ENCODE data around the gene ISOC2.

DNA sequence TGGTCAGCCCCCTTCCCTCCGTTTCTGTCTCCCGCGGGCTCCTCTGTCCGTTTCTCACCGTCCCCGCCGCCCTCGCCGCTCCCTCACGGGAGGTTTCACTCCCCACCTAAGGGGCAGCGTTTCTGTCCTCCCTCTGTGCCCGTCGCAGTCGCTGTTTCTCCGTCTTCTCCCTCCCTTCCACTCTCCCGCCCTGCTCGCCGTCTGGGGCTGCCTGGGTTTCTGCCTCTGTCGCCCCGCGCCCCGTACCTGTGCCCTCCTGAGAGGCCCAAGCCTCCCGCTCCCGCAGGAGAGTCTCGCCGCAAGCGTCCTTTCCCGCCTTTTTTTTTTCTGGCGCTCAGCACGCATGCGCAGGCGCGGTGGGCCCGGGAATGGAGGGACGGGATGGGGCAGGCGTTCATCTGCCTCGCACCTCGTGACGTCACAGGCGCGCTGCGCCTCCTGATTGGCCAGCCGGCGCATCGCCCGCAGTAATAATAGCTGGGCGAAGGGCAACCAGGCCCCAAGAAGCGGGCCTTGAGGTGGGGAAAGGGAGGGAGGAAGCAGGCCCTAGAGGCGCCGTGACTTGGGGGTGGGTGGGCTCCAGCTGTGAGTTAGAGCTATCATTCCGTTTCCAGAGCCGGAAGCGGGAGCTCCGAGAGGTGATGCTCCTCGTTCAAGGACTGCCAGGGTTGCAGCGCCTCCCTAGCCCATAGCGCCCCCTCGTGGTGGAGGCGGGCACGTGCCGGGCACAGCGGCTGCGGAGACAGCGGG, 42.2 kb upstream of the ISOC2 start:
- TF ChIP-seq, protein P1, sequence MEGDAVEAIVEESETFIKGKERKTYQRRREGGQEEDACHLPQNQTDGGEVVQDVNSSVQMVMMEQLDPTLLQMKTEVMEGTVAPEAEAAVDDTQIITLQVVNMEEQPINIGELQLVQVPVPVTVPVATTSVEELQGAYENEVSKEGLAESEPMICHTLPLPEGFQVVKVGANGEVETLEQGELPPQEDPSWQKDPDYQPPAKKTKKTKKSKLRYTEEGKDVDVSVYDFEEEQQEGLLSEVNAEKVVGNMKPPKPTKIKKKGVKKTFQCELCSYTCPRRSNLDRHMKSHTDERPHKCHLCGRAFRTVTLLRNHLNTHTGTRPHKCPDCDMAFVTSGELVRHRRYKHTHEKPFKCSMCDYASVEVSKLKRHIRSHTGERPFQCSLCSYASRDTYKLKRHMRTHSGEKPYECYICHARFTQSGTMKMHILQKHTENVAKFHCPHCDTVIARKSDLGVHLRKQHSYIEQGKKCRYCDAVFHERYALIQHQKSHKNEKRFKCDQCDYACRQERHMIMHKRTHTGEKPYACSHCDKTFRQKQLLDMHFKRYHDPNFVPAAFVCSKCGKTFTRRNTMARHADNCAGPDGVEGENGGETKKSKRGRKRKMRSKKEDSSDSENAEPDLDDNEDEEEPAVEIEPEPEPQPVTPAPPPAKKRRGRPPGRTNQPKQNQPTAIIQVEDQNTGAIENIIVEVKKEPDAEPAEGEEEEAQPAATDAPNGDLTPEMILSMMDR (IDR thresholded peaks at IDR 0.05; ENCODE audit: low read depth, low read length), result peak; percentile 71
- no peak for TF ChIP-seq POLR2A (IDR thresholded peaks at IDR 0.05; ENCODE audit: extremely low read depth, insufficient read length)
- TF ChIP-seq, protein P2, sequence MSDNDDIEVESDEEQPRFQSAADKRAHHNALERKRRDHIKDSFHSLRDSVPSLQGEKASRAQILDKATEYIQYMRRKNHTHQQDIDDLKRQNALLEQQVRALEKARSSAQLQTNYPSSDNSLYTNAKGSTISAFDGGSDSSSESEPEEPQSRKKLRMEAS (IDR thresholded peaks at IDR 0.05; ENCODE audit: low read depth, low read length), result peak; percentile 90

Measured in NB4 (cell line).